SH-SY5Y (cell line): Measurements from ENCODE around the gene COL20A1.

Experiments used
- GATA2 ChIP-seq: IDR thresholded peaks from 2 replicates; pipeline ENCODE4 v1.6.1; 2011; ENCODE audit warnings: mild to moderate bottlenecking, low read depth, low read length
- GATA3 ChIP-seq: IDR thresholded peaks from 2 replicates; pipeline ENCODE4 v1.6.1; 2011; ENCODE audit warnings: low read depth, mild to moderate bottlenecking, low read length, moderate library complexity

Gene COL20A1

GRCh38 chr20:63279931-63280330, 13.1 kb upstream of the COL20A1 start:
- TF ChIP-seq GATA2 (no peak), GATA3 (no peak)

- TF ChIP-seq GATA2 (no peak), GATA3 (no peak)
Measured at GRCh38 chr20:63280371-63280770, 12.6 kb upstream of the COL20A1 start.

GRCh38 chr20:63280929-63281545, 11.9 kb upstream of the COL20A1 start:
- TF ChIP-seq GATA3: no peak
- TF ChIP-seq GATA2: no peak

DNA sequence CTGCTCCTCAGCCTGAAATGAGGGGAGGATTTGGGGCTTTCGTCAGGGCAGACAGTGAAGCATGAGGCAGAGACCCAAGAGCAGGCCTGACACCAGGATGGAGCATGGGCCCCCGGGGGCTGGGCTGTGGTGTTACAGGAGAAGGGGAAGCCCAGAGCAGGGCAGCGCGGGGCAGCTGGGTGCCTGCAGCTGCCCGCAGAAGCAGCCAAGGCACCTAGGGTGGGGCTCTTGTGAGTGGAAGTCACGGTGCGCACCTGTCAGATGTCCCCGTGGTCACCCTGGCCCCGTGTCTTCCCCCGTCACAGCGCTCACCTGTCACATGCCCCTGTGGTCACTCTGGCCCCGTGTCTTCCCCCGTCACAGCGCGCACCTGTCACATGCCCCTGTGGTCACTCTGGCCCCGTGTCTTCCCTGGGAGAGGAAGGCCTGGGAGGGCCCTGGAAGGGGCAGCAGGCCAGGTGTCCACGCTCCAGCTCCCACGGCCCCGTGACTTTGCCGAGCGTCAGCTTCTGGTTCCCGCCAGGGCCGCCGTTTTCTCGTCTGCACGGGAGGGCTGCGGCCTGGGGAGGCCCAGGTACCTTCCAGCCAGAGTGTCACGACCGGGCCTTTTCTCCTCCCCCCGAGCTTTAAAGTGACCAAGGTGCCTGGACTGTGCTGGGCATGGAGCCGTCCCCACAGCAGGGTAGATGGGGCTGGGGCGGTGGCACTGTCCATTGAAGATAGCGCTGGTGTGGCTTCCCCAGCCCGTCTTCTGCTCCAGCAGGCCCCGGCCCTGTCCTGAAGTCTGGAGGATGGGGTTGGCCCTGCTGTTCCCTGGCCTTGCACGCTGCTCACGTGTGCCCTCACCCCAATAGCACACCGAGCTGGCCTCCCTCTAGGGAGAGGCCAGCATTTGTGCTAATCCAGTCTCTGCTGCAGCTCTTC, 11.0 kb upstream of the COL20A1 start:
- TF ChIP-seq GATA3 (no peak), GATA2 (no peak)

DNA sequence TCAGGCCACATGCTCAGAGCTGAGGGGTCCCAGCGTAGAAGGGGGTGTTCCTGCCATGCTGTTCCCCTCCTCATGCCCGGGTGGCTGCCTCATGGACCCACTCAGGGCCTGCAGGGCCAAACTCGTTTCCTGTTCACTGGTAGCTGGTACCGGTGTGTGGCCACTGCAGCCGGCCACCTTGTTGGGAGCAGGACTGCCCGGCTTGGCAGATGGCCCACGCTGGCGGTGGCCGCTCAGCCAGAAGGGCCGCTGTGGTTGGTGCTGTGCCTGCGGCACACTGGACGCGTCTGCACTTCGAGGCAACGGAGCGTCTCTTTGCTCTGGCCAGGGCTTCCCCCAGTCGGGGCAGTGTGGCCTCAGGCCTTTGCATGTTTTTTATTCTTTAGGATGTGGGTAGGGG, 10.0 kb upstream of the COL20A1 start:
- no peak for TF ChIP-seq GATA3
- no peak for TF ChIP-seq GATA2

GRCh38 chr20:63283397-63284082, 9.4 kb upstream of the COL20A1 start:
- TF ChIP-seq GATA3 (no peak), GATA2 (no peak)

- no peak for TF ChIP-seq GATA2
- no peak for TF ChIP-seq GATA3
Measured at GRCh38 chr20:63284083-63284440, 8.9 kb upstream of the COL20A1 start.

DNA sequence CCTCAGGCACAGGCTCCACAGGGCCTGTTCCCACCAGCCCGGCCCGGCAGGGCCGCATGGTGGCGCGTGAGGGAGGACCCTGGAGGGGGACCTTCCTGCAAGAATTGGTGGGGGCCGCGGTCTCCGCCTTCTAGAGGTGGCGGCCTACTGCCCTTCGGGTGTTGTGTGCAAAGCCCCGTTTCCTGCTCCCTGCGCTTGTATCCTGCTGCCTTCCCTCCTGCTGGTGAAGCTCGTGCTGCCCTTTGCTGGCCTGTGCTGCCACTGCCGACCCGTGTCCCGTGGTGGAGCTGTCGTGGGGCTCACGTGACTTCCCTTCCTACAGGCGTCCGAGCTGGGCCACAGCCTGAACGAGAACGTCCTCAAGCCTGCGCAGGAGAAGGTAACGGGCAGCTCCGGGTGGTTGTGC, 8.4 kb upstream of the COL20A1 start:
- TF ChIP-seq GATA3 (no peak), GATA2 (no peak)

GRCh38 chr20:63284981-63285524, 7.9 kb upstream of the COL20A1 start:
- no peak for TF ChIP-seq GATA3
- no peak for TF ChIP-seq GATA2

GRCh38 chr20:63285636-63286615, 7.1 kb upstream of the COL20A1 start:
- TF ChIP-seq GATA3 (no peak), GATA2 (no peak)

DNA sequence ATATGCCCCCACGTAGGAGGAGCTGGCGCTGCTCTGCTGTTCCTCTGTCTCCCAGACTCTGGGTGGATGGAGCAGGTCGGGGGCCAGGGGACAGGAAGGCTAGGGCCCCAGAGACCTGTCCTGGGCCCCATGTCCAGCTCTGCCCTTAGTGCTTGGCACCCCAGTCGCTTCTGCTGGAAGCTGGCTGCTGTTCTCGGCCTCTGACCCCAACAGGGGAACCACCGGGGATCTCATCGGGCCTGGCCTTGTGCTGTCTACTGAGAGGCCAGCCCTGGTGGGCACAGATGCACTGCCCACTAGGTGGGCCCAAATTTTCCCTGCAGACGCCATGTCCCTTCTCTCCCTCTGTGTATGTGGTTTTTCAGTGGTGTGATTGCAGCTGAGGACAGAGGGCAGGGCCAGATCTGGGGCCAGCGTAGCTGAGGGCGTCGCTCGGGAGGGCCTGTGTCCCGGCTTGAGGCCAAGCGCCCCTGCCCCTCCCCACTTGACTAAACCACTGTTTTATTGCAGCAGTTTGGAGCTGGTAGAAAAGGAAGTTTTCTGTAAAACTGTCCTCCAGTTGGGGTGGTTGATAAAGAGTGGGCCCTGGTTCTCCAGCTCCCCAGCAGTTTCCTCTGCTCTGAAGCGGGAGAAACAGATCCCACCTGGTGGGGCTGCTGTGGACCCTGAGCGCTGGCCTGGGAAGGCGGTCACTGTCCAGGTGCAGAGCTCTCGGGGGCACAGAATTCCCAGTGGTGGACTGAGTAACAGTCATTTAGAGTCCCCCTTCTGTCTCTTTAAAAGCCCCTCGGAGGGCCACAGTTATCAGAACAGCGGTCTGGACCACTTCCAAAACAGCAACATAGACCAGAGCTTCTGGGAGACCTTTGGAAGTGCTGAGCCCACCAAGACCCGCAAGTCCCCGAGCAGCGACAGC, 5.9 kb upstream of the COL20A1 start:
- no peak for TF ChIP-seq GATA2
- no peak for TF ChIP-seq GATA3

- no peak for TF ChIP-seq GATA2
- TF ChIP-seq GATA3: no peak
Measured at GRCh38 chr20:63287697-63288580, 5.0 kb upstream of the COL20A1 start.
